GM18517 (cell line): ENCODE results near the gene PRPF19.

ENCODE experiments used
- ATAC-seq: cut with Tn5 transposase; IDR thresholded peaks from one replicate; pipeline ENCODE4 v1.9.1; 2021; ENCODE audit warnings: mild to moderate bottlenecking, moderate library complexity; ENCODE audit not compliant: unreplicated experiment

Gene PRPF19

DNA sequence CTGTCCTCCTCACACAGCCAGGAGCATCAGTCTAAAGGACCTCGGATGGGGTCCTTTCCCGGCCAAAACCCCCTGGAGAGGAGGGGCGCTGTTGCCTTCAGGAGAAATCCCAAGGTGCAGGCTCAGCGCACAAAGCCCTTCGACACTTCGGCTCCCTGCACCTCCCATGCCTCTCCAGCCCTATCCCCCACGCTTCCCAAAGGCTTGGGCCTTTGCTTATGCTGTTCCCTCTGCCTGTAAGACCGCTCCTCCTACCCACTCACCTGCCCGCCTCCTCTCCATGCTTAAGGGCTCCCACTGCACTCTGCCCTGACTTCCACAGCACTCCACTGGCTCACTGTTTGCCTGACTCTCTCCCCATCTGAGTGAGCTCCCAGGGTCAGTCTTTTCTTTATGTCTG is 32.1 kb upstream of the PRPF19 start:
- no peak for ATAC-seq

GRCh38 chr11:60937811-60938210 is 31.4 kb upstream of the PRPF19 start:
- ATAC-seq, result no peak

DNA sequence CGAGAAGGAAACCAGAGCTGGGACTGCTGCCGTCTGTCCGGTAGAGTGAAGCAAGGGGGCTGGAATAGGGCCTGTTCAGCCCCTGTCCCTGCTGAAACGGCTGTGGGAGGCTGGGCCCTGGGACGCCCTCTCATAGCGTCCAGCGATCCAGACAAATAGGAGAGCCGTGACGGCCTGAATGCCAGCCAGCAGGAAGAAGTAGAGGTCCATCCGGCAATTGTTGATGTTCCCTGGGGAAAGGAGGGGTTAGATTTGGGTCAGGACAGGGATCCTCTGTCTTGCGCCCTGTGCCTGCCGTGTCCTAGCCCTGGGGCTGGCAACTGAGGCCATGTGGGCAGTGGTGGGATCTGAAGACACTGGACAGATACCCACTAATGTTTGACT is 30.8 kb upstream of the PRPF19 start:
- no peak for ATAC-seq

- no peak for ATAC-seq
Measured at GRCh38 chr11:60936467-60937143, 30.2 kb upstream of the PRPF19 start.

GRCh38 chr11:60935676-60936442 is 29.5 kb upstream of the PRPF19 start:
- ATAC-seq, result no peak

DNA sequence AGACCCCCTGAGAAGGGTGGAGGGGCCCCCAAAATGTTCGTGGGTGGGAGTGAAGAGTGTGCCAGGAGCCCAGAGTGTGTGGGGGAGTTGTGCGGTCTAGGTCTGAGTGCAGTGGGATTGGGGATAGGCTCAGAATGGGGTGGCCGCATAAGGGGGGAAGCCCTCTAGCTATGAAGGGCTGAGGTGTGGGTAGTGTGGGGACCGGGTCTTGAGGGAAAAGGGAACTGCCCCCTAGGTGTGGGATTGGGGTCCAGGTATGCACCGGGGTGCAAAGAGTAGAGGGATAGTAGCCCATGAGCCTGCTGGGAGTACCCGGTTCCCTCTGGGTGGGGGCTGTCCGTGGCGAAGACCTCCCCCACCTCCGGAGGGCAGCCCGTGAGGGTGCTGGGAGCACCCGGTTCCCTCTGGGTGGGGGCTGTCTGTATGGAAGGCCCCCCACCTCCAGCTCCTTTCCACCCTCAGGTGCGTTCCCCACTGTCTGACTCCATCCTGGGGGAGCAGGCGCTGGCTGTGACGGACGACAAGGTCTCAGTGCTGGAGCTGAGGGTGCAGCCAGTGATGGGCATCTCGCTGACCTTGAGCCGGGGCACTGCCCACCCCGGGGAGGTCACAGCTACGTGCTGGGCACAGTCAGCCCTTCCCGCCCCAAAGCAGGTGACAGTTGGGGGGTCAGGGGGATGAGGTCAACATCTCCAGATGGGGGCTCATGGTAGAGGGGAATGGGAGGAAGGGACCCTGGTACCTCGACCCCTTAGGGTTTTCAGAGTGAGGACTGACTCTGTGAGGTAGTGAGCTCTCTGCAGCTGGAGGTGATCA is 28.6 kb upstream of the PRPF19 start:
- ATAC-seq, result no peak

GRCh38 chr11:60934124-60934789 is 27.9 kb upstream of the PRPF19 start:
- ATAC-seq, result no peak

DNA sequence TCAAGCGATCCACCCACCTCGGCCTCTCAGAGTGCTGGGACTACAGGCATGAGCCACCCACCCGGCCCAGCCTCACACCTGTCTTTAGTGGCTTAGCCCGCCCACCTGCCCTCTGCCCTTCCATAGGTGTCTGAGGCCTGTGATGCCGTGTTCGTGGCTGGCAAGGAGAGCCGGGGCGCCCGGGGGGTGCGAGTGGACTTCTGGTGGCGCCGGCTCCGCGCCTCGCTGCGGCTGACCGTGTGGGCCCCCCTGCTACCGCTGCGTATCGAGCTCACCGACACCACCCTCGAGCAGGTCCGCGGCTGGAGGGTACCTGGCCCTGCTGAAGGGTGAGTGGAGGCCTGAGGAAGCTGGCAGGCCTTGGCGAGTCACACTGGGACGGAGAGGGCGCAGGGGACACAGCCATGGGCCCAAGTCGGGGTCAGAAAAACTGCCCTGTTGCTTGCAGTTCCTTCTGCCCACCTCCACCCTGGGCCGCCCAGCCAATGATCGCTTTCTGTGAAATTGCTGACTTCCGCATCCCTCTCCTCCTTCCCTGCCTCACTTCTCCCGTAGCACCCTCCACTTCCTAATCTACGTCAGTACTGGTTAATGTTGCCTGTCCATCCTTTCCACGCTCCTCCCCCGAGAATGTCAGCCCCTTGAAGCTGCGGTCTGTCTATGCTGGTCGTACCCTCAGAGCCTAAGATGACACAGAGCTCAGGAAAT is 27.2 kb upstream of the PRPF19 start:
- no peak for ATAC-seq

GRCh38 chr11:60932605-60933356 is 26.4 kb upstream of the PRPF19 start:
- ATAC-seq, result no peak

GRCh38 chr11:60931917-60932316 is 25.5 kb upstream of the PRPF19 start:
- ATAC-seq, result no peak

GRCh38 chr11:60930394-60930793 is 24.0 kb upstream of the PRPF19 start:
- no peak for ATAC-seq

- no peak for ATAC-seq
Measured at GRCh38 chr11:60929764-60930163, 23.4 kb upstream of the PRPF19 start.

GRCh38 chr11:60928563-60929001 is 22.2 kb upstream of the PRPF19 start:
- no peak for ATAC-seq

DNA sequence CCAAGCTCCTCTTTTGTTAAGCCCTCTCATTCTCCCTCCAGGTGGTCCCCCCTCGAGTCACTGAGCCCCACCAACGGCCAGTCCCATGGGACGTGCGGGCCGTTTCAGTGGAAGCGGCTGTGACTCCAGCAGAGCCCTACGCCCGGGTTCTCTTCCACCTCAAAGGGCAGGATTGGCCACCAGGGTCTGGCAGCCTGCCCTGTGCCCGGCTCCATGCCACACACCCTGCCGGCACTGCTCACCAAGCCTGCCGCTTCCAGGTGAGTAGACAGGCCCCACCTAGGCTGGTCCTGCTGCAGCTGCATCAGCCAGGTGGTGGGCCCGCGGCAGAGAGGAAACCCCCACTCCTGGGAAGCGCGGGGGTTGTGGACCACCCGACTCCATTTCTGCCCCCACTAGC is 21.2 kb upstream of the PRPF19 start:
- ATAC-seq, result no peak

DNA sequence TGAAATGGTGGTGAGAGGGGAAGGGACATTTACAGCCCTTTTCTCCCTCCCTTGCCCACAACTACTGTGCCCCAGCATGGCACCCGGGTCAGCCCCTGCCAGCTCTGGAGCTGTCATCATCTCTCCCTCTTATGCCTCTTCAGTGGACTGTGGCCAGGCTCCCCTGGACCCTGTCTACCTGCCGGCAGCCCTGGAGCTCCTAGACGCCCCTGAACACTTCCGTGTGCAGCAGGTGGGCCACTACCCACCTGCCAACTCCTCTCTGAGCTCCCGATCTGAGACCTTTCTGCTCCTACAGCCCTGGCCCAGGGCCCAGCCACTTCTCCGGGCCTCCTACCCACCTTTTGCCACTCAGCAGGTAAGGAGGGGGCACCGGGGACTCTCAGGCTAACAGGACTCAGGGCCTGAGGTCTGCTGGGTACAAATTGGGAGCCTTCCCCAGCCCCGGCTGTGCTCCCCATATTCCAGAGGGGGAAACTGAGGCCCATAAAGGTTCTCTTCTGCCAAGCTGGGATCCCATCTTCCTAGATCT is 20.7 kb upstream of the PRPF19 start:
- ATAC-seq, result no peak

GRCh38 chr11:60926500-60926899 is 20.1 kb upstream of the PRPF19 start:
- no peak for ATAC-seq

- ATAC-seq, result no peak
Measured at GRCh38 chr11:60925868-60926267, 19.5 kb upstream of the PRPF19 start.

- ATAC-seq, result no peak
Measured at GRCh38 chr11:60924906-60925853, 18.8 kb upstream of the PRPF19 start.
